GM23248 (cell line): ENCODE measurements around the gene RAB22A. TPM values are rescaled to one million over a fixed set of nuclear protein-coding genes. Genes with fewer than 3 reads are reported as not detected.

Source experiments
- DNase-seq: peaks from one replicate; pipeline ENCODE4 v3.0.0-alpha.2; 2015
- H2AFZ ChIP-seq: fragments of 200-600 bp; sonication (generic); 2 replicates; pipeline ENCODE4 v1.6.1; 2016; ENCODE audit warnings: antibody characterized with exemption
- H3F3A ChIP-seq: fragments of 200-600 bp; sonication (generic); 2 replicates; pipeline ENCODE4 v1.6.1; 2016; ENCODE audit warnings: mild to moderate bottlenecking, antibody characterized with exemption, mixed run types; ENCODE audit not compliant: insufficient read depth
- H3K27ac ChIP-seq: fragments of 200-600 bp; sonication (generic); 2 replicates; pipeline ENCODE4 v1.5.1; 2016; ENCODE audit warnings: mild to moderate bottlenecking
- H3K27me3 ChIP-seq: fragments of 200-600 bp; sonication (generic); replicated peaks from 2 replicates; pipeline ENCODE4 v1.6.1; 2016; ENCODE audit warnings: mild to moderate bottlenecking; ENCODE audit not compliant: insufficient read depth
- H3K36me3 ChIP-seq: fragments of 200-600 bp; sonication (generic); 2 replicates; pipeline ENCODE4 v1.6.1; 2016; ENCODE audit warnings: low read depth, mild to moderate bottlenecking
- H3K4me1 ChIP-seq: fragments of 200-600 bp; sonication (generic); 2 replicates; pipeline ENCODE4 v1.6.1; 2016; ENCODE audit warnings: mild to moderate bottlenecking; ENCODE audit not compliant: insufficient read depth
- H3K4me2 ChIP-seq: fragments of 200-600 bp; sonication (generic); one replicate; pipeline ENCODE4 v1.6.1; 2016; ENCODE audit warnings: mild to moderate bottlenecking; ENCODE audit not compliant: unreplicated experiment
- H3K4me3 ChIP-seq: fragments of 200-600 bp; sonication (generic); 2 replicates; pipeline ENCODE4 v1.5.1; 2016; ENCODE audit warnings: mild to moderate bottlenecking
- H3K79me2 ChIP-seq: fragments of 200-600 bp; sonication (generic); 2 replicates; pipeline ENCODE4 v1.6.1; 2016; ENCODE audit warnings: mild to moderate bottlenecking; ENCODE audit not compliant: insufficient read depth
- H3K9ac ChIP-seq: fragments of 200-600 bp; sonication (generic); 2 replicates; pipeline ENCODE4 v1.6.1; 2016; ENCODE audit warnings: mild to moderate bottlenecking
- H3K9me2 ChIP-seq: fragments of 200-600 bp; sonication (generic); 2 replicates; pipeline ENCODE4 v1.6.1; 2016; ENCODE audit warnings: mixed run types, mild to moderate bottlenecking, moderate library complexity; ENCODE audit not compliant: insufficient read depth
- H3K9me3 ChIP-seq: fragments of 200-600 bp; sonication (generic); one replicate; pipeline ENCODE4 v1.6.1; 2017; ENCODE audit warnings: low read depth
- H4K20me1 ChIP-seq: fragments of 200-600 bp; sonication (generic); 2 replicates; pipeline ENCODE4 v1.6.0; 2016; ENCODE audit not compliant: insufficient read depth
- EZH2 ChIP-seq: fragments of 200-600 bp; sonication (generic); IDR thresholded peaks from 2 replicates; pipeline ENCODE4 v1.6.1; 2018; ENCODE audit warnings: antibody characterized with exemption, mild to moderate bottlenecking; ENCODE audit not compliant: insufficient read depth, poor library complexity, severe bottlenecking
- EZH2phosphoT487 ChIP-seq: fragments of 200-600 bp; sonication (generic); IDR thresholded peaks from 2 replicates; pipeline ENCODE4 v1.6.1; 2018; ENCODE audit warnings: antibody characterized with exemption, moderate library complexity, mild to moderate bottlenecking, low read depth; ENCODE audit not compliant: insufficient read depth
- WGBS, 2 experiments: methylation state at CpG; one replicate each; pipeline ENCODE4 v1.1.6; 2015 to 2017; ENCODE audit warnings: low lambda C conversion rate in 2 of 2, low coverage in 1 of 2; ENCODE audit errors: missing lambda C conversion rate in 2 of 2; 5-methylcytosine and 5-hydroxymethylcytosine counted together
- in situ Hi-C: fragments of 300-500 bp; cut with MboI; formaldehyde crosslinking; loops from 2 replicates; pipeline ENCODE4 v1.15.0; 2020
- polyA plus RNA-seq: library from polyadenylated mRNA; unstranded; fragments of >200 nt; fragmentation: Nextera tagmentation; extraction: Ambion mirVana; gene quantifications from 2 replicates; pipeline ENCODE4 v1.2.1, GENCODE V29; 2016
- total RNA-seq: library from RNA; depleted of rRNA; stranded (reverse); fragments of >200 nt; shearing (Covaris generic); gene quantifications from 2 replicates; pipeline ENCODE4 v1.2.3, GENCODE V29; 2014

Gene RAB22A
- total and polyA plus RNA-seq, 2 experiments from 2014 or later = 21.2 to 21.3 TPM

GRCh38 chr20:58403272-58403671 lies 93.8 kb downstream of the RAB22A start:
- H3K4me2 ChIP-seq = no peak overlapping the region
- H4K20me1 ChIP-seq = peaks cover 38% of the 10 kb centered on the region
- no peaks in the 10 kb centered on the region for H3K9me3 ChIP-seq
- no peaks in the 10 kb centered on the region for H3K9me2 ChIP-seq
- no peak overlapping the region for H3K27ac ChIP-seq
- in situ Hi-C loops = no loop called here
- H3F3A ChIP-seq = peaks cover 23% of the 10 kb centered on the region
- H3K27me3 ChIP-seq = no peaks in the 10 kb centered on the region
- no peaks in the 10 kb centered on the region for H3K36me3 ChIP-seq
- peaks cover 24% of the 10 kb centered on the region for H3K4me1 ChIP-seq
- DNase-seq = no peak
- H3K79me2 ChIP-seq = peaks cover 100% of the 10 kb centered on the region
- no peak overlapping the region for H2AFZ ChIP-seq
- no peak for TF ChIP-seq EZH2phosphoT487
- TF ChIP-seq EZH2 = no peak
- 96 to 100% methylated on average over 3 of the region's 3 CpGs for WGBS, 2 experiments
- H3K9ac ChIP-seq = no peak overlapping the region
- no peak overlapping the region for H3K4me3 ChIP-seq

DNA sequence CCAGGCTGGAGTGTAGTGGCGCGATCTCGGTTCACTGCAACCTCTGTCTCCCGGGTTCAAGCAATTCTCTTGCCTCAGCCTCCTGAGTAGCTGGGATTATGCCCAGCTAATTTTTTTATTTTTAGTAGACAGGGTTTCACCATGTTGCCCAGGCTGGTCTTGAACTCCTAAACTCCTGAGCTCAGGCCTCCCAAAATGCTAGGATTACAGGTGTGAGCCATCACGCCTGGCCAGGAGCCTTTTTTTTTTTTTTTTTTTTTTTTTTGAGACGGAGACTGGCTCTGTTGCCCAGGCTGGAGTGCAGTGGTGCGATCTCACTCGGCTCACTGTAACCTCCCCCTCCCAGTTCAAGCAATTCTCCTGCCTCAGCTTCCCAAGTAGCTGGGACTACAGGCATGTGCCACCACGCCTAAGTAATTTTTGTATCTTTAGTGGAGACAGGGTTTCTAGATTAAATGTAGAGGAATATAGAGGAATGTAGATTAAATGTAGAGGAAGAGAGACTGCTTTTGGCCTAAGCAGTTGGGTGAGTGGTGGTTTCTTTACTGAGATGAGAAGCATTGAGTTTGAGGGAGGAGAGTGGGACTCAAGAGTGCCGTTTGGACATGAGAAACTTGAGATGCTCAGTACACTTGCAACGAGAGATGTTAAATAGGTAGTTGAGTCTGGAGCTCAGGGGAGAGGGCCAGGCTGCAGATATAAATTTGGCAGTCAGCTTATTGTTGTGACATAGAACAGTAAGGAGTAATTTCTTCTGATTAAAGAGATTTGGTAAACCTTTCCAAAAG lies 96.2 kb downstream of the RAB22A start:
- Histone ChIP-seq H3K9me3 (no peaks in the 10 kb centered on the region), H3K27me3 (no peaks in the 10 kb centered on the region), H3K27ac (peak overlapping the region; percentile 9; the same call in 1 of the 2 replicates), H3F3A (peaks cover 26% of the 10 kb centered on the region), H3K4me1 (peaks cover 30% of the 10 kb centered on the region), H3K4me2 (no peak overlapping the region), H3K9me2 (no peaks in the 10 kb centered on the region), H2AFZ (no peak overlapping the region), H3K9ac (no peak overlapping the region), H3K79me2 (peaks cover 100% of the 10 kb centered on the region), H3K4me3 (no peak overlapping the region), H3K36me3 (no peaks in the 10 kb centered on the region), H4K20me1 (peaks cover 38% of the 10 kb centered on the region)
- DNase-seq = no peak
- TF ChIP-seq EZH2phosphoT487 = no peak
- TF ChIP-seq EZH2 = no peak
- WGBS, 2 experiments = 73% methylated on average over 11 of the region's 11 CpGs
- in situ Hi-C loops = no loop called here

DNA sequence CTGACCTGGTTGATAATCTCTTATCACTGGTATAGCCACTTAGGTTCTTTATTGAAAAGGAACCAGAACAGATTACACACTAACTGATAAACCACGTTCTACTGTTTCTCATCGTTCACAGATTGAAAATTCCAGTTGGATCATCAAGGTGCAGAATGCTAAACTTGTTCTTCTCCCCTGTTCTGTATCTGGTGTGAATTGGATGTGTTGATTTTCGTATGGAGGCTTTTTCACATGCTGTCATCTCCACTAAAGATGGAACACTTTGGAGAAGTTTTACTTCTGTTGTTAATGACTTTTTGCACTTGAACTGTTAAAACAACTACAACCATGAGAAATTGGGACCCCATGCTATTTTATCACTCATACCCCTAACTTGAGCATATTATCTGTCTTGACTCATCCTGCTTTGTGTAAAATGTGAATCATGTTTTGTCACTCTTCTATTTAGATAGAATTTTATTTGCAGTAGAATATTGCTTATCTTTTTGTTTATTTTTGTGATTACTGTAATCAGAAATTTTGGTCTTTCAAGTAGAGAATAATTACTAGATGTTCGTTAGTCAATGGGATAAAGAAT lies 97.0 kb downstream of the RAB22A start:
- H3K4me2 ChIP-seq = no peak overlapping the region
- H3K36me3 ChIP-seq = no peaks in the 10 kb centered on the region
- H3K79me2 ChIP-seq = peaks cover 100% of the 10 kb centered on the region
- no peaks in the 10 kb centered on the region for H3K9me3 ChIP-seq
- in situ Hi-C loops = no loop called here
- peak overlapping the region; percentile 9; the same call in 1 of the 2 replicates for H3K27ac ChIP-seq
- H3K4me3 ChIP-seq = no peak overlapping the region
- 66 to 74% methylated on average over 4 of the region's 4 CpGs for WGBS, 2 experiments
- no peak overlapping the region for H3K9ac ChIP-seq
- no peak for TF ChIP-seq EZH2phosphoT487
- no peak for TF ChIP-seq EZH2
- peaks cover 38% of the 10 kb centered on the region for H4K20me1 ChIP-seq
- H3K27me3 ChIP-seq = no peaks in the 10 kb centered on the region
- peaks cover 30% of the 10 kb centered on the region for H3K4me1 ChIP-seq
- peak; percentile 42 for DNase-seq
- no peak overlapping the region for H2AFZ ChIP-seq
- no peaks in the 10 kb centered on the region for H3K9me2 ChIP-seq
- H3F3A ChIP-seq = peaks cover 26% of the 10 kb centered on the region

DNA sequence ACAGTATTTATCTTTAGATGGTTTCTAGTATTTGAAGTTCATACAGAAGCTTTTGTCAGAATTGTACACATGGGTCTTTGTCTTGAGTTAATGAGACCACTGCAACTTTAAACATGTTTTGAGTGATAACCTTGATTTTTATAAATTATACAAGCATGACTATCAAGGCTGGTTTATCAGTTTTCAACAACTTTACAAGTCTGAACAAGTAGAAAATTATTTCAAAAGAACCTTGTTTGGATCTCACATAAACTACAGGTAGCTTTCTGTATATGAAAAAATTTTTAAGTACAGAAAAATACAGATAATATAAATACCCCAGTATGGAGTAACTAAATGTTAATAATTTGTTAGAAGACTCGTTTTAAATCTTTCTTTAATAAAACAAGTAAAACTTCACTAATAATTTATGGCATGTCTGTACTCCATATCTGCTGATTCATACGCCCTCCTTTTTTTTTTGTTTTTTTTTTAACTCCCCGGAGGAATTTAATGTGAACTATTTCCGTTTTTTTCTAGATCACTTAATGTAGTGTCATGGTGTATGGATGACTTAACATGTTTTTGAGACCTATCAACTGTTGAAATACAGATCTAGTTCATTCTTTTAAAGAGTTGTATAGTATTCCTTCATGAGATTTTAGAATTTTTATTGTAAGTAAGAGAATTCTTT lies 97.8 kb downstream of the RAB22A start:
- Histone ChIP-seq H3K4me2 (peak overlapping the region; percentile 4), H3K9me2 (no peaks in the 10 kb centered on the region), H3K27ac (peak overlapping the region; percentile 22), H3K27me3 (no peaks in the 10 kb centered on the region), H3K4me3 (no peak overlapping the region), H3F3A (peaks cover 26% of the 10 kb centered on the region), H3K79me2 (peaks cover 100% of the 10 kb centered on the region), H3K9me3 (no peaks in the 10 kb centered on the region), H3K36me3 (no peaks in the 10 kb centered on the region), H3K4me1 (peaks cover 30% of the 10 kb centered on the region), H2AFZ (no peak overlapping the region), H4K20me1 (peaks cover 35% of the 10 kb centered on the region), H3K9ac (no peak overlapping the region)
- TF ChIP-seq EZH2phosphoT487 = no peak
- no peak for TF ChIP-seq EZH2
- DNase-seq = peak; percentile 29
- 31 to 33% methylated on average over 4 of the region's 4 CpGs for WGBS, 2 experiments
- in situ Hi-C loops = no loop called here
